ENCODE data around the gene SLC12A7.

DNA sequence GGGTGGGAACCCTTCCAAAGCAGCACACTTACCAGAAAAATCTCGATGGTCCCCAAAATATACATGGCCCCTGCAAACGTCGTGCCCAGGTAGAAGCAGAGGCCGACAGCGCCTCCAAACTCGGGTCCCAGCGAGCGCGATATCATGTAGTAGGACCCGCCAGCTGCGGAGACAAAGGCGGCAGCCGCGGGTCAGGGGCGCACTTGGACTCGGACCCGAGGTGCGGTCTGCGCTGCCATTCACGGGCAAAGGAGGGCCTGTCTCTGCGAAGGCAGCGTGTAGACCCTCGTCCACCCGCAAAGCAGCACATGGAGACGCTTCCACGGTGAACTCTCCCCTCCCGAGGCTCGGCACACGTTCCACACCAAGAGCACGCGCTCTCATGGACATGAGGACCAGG is 25.0 kb downstream of the SLC12A7 start:
- TF ChIP-seq, protein P1, sequence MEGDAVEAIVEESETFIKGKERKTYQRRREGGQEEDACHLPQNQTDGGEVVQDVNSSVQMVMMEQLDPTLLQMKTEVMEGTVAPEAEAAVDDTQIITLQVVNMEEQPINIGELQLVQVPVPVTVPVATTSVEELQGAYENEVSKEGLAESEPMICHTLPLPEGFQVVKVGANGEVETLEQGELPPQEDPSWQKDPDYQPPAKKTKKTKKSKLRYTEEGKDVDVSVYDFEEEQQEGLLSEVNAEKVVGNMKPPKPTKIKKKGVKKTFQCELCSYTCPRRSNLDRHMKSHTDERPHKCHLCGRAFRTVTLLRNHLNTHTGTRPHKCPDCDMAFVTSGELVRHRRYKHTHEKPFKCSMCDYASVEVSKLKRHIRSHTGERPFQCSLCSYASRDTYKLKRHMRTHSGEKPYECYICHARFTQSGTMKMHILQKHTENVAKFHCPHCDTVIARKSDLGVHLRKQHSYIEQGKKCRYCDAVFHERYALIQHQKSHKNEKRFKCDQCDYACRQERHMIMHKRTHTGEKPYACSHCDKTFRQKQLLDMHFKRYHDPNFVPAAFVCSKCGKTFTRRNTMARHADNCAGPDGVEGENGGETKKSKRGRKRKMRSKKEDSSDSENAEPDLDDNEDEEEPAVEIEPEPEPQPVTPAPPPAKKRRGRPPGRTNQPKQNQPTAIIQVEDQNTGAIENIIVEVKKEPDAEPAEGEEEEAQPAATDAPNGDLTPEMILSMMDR (IDR thresholded peaks at IDR 0.05): no peak
- no peak for TF ChIP-seq POLR2A (IDR thresholded peaks at IDR 0.05)

Measured in right lobe of liver (tissue), 4 donors.